Stimulated activated naive CD8-positive, alpha-beta T cell treated with anti-CD3 and anti-CD28 coated beads, Interleukin-15, Interleukin-2, amounts not matched to agents 100 U/mL and 50 U/mL, for 24 hours (primary cell): ENCODE data around the gene ELF1.

ENCODE experiments used
- ATAC-seq: fragments of 150-1000 bp; cut with Tn5 transposase; one replicate; pipeline ENCODE4 v1.10.0; 2021
- DNase-seq: peaks from one replicate; pipeline ENCODE4 v3.0.0; 2021

The ELF1 gene

DNA sequence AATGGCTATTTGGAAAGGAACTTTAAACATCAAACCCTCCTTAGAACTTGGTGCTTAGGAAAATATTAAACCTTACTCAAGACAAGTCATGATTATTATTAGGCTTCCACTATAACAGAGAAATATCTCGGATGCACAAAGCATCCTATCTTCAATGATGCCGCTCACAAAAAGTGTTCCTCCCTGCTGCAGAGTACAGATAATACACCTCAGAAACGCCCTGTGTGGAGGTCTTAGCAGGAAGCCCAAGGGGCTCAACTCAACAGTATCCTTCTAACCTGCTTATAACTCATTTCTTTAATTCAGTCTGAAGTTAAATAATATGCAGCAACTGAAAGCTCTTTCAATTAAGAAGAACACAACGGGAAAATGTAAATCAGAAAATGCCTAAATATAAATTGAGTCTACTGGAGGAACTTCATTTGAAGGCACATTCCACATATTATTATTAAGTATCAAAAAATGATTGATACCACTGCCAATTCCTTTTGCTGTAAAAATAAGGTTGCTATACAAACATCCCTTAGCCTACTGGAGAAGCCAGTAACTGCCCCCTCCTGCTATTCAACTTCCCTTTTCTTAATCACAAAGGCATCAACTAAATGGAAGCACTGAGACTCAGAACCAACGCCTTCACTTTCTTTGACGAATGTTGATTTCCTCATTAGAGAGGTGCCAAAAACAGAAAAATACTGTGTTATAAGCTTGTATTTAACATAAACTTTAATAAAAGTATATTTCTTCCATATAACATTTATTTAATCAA, 12.0 kb downstream of the ELF1 start:
- no peak for ATAC-seq

DNA sequence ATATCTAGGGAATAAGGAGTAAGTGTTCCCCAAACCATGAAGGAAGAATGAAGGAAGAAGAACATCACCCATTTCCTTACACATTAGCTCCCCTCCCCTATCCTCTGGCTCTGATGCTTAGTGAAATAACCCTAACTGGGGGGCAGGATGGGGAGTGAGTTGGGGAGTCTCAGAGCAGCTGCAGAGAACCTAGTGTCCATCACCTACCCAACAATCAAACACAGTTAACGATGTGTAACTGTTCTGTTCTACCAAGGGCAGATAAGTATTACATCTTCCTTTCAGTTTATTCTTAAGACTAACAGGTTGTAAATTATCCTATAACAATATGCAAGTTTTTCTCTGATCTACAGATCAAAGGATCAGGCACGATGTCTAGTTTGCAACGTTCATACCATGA, 12.8 kb downstream of the ELF1 start:
- ATAC-seq (no peak), DNase-seq (no peak)

More for the DNA sequence above, 12.0 kb downstream of the ELF1 start:
- no peak for DNase-seq

DNA sequence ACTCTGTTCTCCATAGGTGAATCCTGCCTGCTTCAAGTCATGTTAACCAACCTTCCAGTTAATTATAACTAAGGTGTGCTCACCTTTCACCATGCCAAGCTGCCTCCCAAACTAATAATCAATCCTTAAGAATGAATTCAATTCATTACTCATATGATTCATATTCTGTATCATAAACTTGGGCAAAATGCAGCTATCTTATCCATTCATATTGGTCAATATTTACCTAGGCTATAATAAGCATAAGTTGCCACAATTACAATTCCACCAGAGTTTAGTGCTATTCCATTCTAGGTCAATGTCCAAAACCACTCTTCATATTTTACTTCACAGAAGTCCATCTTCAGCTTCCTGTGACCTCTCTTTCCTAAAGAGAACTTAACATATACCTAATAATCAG, 13.4 kb downstream of the ELF1 start:
- DNase-seq (no peak), ATAC-seq (no peak)

DNA sequence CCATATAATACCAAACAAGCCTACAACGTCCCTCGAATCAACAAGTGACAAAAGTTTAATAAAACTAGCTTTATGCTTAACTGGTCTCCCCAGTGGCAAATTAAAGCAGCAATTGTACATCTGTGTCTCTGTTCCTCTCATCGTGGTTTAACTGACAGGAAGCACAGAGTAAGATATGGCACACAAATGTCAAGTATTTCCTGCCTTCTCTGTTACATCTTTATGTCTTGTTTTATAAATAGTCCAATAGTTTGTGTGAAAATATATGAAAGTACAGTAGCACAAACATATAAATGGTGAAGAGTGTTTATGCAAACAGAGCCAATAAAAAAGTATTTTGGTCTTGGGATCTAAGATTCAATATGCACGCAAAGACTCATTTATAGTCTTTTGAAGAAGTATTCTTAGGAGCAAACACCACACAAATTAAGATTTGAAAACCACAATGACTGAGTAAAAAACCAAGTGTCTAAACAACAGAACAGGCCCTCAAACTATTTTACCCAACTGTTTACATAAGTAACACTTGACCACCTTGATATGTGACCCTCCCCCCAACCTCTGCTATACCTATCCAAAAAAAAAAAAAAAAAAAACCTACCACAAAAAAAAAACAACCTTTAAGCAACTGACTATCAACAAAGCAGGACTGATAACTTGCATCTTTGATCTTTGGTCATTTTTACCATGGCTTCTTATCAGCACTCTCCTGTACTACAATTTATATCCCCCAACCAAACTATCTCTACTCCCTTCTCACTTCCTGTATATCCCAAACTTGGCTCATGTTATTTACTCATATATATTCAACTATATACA, 14.0 kb downstream of the ELF1 start:
- no peak for DNase-seq
- ATAC-seq = peak; percentile 82

DNA sequence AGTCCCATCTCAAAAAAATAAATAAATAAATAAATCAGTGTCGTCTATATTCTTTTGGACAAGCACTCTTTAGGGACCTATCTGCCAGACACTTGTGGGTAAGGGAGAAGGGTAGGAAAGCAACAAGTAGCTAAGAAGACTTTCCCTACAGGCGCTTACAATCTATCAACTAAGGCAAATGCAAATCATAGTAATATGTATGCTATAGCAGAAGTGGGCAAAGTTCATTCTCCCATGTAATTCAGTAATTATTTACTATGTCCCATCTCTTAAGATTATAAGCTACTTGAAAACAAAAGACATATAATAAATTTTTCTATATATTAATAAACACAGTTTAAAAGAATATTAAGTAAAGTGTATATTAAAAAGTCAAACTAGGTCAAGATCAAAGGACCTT, 16.5 kb downstream of the ELF1 start:
- ATAC-seq = no peak
- no peak for DNase-seq

DNA sequence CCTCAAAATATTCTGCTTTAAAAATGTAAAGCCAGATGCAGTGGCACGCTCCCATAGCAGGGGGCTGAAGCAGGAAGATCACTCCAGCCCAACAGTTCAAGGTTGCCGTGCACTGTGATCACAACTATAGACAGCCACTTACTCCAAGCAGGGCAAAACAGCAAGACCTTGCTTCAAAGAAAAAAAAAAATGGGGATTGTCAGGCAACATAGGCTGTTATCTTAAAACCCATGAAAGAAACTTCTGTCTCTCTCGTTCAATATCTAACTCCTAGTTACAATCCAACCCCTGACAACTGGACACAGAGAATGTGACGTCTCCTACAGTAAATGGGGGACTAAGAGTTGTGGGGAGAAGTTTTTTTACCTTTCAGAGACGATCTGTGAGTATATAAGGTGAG, 17.4 kb downstream of the ELF1 start:
- no peak for ATAC-seq
- no peak for DNase-seq

DNA sequence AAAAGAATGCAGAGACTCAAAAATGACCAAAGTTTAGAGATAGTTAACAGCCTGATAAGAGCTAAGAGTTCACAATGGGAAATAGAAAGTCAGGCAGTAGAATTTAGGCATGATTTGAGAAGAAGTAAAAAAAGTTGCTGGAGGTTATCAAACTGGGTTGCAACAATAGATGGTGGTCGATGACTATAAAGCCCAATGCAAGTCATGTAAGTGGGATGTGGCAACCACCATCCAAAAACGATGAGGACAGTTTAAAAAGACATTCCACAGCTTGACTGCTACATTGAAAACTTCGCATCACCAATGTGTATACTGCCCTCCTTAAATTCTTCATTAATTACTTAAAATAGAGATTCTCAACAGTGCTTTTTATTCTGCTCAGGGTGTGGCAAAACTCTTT, 19.7 kb downstream of the ELF1 start:
- no peak for ATAC-seq
- no peak for DNase-seq

DNA sequence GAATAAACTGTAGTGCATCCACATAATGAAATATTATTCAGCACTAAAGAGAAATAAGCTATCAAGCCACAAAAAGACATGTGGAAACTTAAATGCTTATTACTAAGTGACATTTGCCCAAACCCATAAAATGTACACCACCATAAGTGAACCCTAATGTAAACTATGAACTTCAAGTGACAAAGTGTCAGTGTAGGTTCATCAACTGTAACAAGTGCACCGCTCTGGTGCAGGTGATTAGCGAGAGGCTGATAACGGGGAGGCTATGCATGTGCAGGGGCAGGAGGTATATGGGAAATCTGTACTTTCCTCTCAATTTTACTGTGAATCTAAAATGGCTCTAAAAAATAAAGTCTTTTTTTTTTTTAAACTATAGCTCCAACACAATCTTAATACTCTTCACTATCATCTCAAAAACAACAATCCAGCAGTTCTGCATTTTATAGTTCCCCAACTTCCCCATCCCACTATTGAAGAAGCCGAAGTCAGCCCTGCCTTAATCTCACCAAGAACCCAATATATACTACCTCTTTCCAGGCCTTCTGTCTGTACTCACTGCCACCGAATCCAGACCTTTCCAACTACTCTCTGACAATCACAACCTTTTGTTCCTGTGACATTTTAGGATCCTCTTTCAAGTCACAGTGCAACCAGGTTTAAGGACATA, 22.6 kb downstream of the ELF1 start:
- ATAC-seq (no peak), DNase-seq (no peak)

DNA sequence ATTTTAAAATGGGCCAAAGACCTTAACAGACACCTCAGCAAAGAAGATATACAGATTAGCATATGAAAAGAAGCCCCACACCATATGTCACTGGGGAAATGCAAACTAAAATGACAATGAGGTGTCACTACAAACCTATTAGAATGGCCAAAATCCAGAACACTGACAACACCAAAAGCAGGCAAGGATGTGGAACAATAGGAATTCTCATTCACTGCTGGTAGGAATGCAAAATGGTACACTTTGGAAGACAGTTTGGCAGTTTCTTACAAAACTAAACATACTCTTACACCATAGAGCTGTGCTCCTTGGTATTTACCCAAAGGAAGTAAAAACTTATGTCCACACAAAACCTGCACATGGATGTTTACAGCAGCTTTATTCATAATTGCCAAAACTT, 23.1 kb downstream of the ELF1 start:
- DNase-seq = no peak
- no peak for ATAC-seq

DNA sequence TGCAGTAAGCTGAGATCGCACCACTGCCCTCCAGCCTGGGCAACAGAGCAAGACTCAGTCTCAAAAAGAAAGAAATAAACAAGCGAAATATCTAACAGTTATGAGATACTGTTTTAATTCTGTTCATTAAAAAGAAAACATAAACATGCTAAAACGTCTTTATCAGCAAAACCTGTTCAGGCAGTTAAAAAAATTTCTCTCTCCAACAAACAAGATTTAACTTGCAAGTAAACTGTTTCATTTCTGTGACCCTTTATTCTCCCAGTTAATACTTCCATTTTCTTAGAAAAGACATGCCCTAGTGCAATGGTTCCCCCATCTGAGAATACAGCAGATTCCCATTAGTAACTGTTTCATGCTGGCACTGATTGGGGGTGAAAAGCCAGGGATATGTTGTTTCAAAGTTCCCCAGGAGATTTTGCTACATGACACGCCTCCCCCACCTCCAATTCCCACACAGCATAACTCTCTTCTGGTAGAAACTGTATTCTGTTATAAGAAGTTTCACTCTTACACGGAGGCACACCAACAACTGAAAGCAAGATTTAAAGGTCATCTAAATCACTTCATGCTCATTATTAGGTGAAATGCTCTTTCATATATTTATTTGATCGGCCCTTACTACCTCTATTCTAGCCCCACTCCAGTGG, 24.4 kb downstream of the ELF1 start:
- peak; percentile 76 for ATAC-seq
- no peak for DNase-seq

DNA sequence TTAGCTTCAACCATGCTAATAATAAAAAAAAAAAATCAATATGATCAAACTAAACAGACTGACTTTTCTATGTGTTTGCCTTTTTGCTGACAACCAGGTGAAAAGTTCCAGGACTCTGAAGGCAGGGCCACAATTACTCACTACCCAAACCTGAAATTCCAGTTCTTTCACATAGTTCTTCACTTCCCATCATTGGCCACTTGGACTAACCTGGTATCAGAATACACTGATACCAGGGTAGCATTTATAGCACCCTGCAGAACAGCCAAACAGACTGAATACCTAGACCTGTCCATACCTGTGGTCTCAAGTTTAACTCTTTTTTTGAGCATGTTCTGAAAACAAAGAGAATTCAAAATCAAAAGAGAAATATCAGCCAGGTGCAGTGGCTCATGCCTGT, 25.1 kb downstream of the ELF1 start:
- ATAC-seq (no peak), DNase-seq (no peak)

DNA sequence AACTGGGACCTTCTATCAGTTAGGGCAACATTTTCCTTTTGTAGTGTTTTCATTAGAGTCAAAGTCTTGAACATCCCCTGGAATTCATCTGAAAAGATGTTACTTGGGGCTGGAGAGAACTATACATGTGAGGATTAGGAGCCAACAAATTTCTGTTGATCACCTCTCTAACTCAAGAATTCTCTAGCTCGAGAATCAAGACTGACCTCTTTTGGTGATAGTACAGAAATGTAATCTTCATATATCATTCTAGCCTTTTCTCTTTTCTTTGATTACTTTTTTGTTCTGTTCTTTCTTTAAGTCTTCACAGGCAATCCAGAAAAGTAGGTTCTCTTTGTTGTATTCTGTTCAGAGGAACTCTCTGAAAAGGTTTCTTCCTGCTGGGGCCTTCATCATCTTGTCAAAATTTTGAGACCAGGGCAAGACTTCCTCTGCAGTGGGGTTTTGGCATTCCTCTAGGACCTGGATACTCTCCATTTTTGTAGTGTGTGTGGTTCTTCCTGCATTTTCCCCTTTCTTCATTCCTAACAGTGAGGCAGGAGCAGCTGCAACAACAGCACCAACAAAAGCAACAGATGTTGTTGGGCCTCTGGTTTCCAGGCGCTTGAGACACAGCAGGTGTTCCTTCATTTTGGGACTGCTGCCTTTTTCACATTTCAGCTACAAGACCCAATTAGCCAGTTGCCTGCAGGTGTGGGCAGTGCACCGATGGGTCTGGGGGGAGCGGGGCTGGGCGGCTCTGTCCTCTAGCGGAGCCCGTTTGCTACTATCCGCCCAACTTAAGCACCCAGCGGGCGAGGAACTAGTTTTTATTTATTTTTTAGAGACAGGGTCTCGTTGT, 26.2 kb downstream of the ELF1 start:
- ATAC-seq (no peak), DNase-seq (no peak)

DNA sequence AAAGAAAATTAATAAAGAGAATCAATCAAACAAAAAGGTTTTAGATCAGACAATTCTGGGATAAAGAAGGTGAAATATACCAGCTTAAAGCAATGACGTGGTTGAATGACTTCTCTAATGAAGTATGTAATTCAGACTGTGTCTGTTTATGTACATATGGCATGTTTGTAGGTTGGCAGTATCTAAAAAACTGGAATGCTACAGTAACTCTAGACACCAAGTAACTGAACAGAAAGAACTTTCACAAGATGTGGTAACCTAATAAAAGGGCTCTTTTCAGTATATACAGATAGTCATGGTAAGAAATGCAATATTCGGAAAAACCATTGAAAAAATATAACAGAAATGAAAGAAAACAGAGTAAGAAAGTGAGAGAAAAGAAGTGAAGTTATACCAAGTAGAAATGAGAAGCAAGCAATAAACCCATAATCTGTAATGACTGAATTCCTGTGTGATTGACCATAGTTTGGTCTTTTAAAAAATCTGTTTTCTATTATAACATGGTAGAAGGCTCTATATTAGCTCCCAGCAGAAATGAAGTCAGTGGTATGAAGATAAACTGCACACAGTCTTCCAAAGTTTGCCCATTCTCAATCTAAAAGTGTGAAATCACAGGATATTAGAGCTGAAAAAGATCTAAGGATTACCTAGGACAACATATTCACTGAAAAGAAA, 31.4 kb downstream of the ELF1 start:
- DNase-seq = no peak
- ATAC-seq = no peak

DNA sequence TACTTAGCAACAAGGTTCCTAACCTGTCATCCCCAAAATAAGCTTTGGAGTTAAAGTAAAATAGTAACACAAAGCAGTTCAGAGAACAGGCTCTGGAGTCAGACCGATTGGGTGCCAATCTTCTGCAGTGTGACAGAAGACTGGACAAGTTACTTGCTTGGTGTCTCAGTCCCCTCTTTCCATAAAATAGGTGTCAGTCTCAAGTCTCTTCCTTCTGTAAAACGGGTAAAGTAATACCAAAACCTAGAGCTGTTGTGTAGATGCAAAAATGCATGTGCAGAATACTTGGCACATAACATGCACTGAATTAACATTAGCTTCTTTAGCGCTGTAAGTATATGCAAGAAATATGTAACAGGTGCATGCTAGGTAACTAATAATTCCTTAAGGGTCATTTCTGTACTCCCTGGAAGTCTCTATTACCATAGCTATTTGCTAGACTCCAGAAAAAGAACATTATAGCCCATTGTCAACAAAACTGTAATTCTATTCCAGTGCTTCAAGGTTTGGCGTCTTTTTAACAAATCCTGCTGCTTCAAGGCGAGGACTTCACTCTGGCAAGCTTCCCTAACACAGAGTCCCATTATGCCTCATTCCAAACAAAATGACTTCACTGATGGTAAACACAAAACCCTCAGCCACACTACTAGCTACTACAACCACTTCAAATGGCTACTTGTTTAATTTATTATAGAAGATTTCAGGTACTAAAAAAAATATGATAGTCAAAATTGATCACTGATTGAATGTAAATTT, 32.8 kb downstream of the ELF1 start:
- ATAC-seq (no peak), DNase-seq (no peak)

DNA sequence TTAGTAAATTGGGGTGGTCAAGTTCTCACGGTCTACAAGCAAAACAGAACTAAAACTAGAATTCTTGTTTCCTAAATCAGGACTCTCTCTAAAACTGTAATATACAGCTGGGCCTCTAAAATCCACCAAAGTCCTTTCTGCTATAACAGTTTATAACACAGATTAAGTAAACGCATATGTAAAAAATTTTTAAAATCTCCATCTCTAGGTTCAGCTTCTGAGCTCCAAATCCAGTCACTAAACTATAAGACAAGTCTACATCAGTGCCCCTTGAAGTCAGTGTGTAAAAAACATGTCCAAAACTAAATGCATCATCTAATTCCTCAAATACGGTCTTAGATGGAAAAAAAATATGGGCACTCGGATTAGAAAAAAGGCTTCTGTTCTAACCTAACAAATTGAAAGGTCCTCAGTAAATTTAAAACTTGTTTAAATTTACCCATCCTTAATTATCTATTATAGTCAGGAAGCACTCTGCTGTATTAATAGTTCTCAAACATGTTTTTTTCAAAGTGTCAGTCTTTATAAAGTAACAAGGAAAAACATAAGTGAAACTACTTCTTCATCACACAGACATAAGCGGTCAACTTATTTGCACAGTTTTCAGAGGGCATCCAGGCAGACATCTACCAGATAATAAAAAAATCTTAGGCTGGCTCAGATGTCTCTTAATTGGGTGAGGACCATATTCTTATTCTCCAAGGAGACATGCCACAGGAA, 33.6 kb downstream of the ELF1 start:
- ATAC-seq (no peak), DNase-seq (no peak)

DNA sequence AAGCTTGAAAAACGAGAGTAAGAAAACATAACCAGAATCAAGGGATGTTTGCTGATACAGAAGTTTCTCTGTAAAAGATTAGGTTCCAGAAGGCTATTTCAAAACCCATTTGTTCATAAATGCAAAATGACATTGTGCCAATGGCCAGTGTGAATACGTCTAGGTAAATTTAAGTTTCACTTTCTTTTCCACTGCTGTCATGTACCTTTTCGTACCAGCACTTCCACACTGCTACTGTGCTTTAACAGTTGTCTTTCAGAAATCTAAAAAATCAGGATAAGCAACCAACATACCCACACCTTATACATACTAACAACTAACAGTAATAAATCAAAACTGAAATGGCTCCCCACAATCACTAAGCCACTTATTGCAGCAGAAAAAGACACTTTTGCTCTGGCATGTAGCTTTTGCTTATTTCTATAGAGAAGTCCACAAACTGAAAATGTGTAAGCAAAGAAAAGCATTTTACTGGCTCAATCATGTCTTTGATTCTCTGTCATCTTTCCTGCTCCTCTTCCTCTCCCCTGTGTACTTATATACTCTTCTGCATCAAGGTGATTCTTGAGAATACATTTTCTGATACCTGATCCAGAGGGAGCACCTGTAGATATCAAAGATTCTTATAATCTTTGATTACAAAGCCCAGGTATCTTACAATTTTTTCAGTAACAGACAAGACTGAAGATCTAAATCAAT, 34.3 kb downstream of the ELF1 start:
- DNase-seq (no peak), ATAC-seq (no peak)

DNA sequence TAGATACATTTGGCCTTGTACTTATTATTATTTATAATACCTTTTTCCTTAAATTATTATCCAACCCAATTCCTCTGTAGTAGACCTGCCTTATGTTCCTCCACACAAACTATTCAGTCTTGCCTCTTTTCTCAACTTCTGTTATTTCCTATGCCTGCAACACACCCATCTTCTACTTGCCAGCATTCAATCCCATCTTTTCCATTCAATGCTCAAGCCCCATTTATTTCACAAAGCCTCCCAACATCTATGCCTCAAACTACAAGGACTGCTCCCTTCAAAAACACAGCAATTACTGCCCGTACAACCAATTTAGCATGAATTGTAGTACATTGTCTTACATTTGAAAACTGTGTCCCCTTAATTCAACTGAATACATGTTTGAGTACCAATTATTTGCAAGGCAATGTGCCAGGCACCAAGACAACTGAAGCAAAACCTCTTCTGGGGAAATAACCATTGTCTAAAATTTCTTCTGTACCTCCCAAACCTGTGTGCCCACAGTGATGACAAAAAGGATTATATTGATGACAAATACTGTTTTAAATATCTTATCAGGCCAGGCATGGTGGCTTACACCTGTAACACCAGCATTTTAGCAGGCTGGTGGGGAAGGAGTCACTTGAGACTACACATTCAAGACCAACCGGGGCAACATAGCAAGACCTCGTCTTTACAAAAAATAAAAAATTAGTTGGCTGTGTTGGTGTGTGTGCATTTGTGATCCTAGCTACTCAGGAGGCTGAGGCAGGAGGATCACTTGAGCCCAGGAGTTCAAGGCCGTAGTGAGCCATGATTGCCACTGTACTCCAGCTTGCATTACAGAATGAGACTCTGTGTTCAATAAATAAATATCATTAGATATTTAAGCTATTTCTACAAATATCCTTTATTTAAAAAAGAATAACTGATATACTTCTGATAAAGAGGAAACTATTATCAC, 35.1 kb downstream of the ELF1 start:
- no peak for ATAC-seq
- no peak for DNase-seq

DNA sequence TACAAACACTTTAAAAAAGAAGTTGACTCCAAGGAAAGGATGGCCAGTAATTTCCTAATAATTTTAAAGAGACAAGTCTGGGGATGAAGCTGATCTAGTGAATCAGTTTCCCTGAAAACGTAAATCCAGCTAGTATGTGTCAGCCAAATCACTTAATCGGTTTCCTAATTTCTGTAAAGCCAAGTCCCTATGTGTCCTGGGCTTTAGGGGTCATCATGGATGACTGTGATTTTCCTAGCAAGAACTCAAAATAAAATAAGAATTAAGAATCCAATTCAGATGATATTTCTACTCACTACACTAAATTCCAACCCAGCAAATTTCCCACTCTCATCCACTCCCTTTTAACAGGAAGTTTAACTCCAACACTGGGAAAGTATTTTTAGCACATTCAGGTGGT, 35.9 kb downstream of the ELF1 start:
- DNase-seq = no peak
- ATAC-seq = no peak
